ENCODE measurements around the gene MINK1.

The MINK1 gene

DNA sequence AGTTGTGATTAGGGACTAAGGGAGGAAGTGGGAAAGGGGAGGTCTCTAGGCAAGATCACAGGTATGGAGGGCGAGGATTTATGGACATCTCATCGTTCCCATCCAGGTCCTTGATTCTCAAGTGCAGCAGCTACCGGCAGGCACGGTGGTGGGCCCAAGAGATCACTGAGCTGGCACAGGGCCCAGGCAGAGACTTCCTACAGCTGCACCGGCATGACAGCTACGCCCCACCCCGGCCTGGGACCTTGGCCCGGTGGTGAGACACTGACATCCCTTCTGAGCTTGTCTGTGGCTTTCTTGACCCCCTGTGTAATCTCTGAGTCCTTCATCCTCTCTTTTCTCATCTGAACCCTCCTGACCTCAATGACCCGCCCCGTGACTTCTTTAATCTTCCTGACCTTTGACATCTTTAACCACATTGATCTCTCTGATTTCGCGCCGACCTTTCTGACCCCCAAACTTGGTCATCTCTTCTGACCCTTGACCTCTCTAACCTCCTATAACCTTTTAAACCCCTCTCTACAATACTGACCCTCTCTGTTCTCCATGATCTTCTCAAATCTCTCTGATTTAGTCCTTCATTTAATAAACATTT is 22.3 kb upstream of the MINK1 start:
- TF ChIP-seq, protein P1, sequence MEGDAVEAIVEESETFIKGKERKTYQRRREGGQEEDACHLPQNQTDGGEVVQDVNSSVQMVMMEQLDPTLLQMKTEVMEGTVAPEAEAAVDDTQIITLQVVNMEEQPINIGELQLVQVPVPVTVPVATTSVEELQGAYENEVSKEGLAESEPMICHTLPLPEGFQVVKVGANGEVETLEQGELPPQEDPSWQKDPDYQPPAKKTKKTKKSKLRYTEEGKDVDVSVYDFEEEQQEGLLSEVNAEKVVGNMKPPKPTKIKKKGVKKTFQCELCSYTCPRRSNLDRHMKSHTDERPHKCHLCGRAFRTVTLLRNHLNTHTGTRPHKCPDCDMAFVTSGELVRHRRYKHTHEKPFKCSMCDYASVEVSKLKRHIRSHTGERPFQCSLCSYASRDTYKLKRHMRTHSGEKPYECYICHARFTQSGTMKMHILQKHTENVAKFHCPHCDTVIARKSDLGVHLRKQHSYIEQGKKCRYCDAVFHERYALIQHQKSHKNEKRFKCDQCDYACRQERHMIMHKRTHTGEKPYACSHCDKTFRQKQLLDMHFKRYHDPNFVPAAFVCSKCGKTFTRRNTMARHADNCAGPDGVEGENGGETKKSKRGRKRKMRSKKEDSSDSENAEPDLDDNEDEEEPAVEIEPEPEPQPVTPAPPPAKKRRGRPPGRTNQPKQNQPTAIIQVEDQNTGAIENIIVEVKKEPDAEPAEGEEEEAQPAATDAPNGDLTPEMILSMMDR (IDR thresholded peaks at IDR 0.05; ENCODE audit: insufficient read depth, low read length), result no peak
- TF ChIP-seq GABPA (IDR thresholded peaks at IDR 0.05; ENCODE audit: low read depth) (no peak), POLR2AphosphoS5 (IDR thresholded peaks at IDR 0.05; ENCODE audit: low read depth) (no peak), SPI1 (IDR thresholded peaks at IDR 0.05; ENCODE audit: borderline replicate concordance, low read depth) (no peak)
- TF ChIP-seq, protein P2, sequence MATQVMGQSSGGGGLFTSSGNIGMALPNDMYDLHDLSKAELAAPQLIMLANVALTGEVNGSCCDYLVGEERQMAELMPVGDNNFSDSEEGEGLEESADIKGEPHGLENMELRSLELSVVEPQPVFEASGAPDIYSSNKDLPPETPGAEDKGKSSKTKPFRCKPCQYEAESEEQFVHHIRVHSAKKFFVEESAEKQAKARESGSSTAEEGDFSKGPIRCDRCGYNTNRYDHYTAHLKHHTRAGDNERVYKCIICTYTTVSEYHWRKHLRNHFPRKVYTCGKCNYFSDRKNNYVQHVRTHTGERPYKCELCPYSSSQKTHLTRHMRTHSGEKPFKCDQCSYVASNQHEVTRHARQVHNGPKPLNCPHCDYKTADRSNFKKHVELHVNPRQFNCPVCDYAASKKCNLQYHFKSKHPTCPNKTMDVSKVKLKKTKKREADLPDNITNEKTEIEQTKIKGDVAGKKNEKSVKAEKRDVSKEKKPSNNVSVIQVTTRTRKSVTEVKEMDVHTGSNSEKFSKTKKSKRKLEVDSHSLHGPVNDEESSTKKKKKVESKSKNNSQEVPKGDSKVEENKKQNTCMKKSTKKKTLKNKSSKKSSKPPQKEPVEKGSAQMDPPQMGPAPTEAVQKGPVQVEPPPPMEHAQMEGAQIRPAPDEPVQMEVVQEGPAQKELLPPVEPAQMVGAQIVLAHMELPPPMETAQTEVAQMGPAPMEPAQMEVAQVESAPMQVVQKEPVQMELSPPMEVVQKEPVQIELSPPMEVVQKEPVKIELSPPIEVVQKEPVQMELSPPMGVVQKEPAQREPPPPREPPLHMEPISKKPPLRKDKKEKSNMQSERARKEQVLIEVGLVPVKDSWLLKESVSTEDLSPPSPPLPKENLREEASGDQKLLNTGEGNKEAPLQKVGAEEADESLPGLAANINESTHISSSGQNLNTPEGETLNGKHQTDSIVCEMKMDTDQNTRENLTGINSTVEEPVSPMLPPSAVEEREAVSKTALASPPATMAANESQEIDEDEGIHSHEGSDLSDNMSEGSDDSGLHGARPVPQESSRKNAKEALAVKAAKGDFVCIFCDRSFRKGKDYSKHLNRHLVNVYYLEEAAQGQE (IDR thresholded peaks at IDR 0.05; ENCODE audit: insufficient replicate concordance, low read depth), result no peak
- H3K27ac ChIP-seq (replicated peaks), result no peak overlapping the region
- peaks cover 8% of the 10 kb centered on the region for H3K27me3 ChIP-seq (ENCODE audit: insufficient read depth, poor library complexity, severe bottlenecking)
- H3K4me3 ChIP-seq (replicated peaks; ENCODE audit: insufficient read depth, low read length), result no peak overlapping the region
- no peak for DNase-seq (ENCODE audit: low read depth in 1 of 2, low spot score in 1 of 2)

DNA sequence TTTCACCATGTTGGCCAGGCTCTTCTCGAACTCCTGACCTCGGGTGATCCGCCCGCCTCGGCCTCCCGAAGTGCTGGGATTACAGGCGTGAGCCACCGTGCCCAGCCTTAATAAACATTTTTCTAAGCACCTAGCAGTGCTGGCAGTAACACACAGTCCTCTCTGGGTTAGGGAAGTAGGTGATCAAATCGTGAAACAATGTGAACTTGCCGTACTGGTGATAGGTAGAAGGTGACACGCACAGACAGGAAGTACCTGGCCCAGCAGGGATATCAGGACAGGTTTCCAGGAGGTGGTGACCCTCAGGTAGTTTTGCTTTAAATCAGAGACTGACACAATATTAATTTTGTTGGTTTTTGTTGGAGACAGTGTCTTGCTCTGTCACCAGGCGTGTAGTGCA is 21.7 kb upstream of the MINK1 start:
- no peak overlapping the region for H3K27ac ChIP-seq (replicated peaks)
- TF ChIP-seq, protein P1 (IDR thresholded peaks at IDR 0.05; ENCODE audit: insufficient read depth, low read length), result no peak
- TF ChIP-seq GABPA (IDR thresholded peaks at IDR 0.05; ENCODE audit: low read depth) (no peak), SPI1 (IDR thresholded peaks at IDR 0.05; ENCODE audit: borderline replicate concordance, low read depth) (no peak), POLR2AphosphoS5 (IDR thresholded peaks at IDR 0.05; ENCODE audit: low read depth) (no peak)
- TF ChIP-seq, protein P2 (IDR thresholded peaks at IDR 0.05; ENCODE audit: insufficient replicate concordance, low read depth), result no peak
- DNase-seq (ENCODE audit: low read depth in 1 of 2, low spot score in 1 of 2), result no peak
- H3K4me3 ChIP-seq (replicated peaks; ENCODE audit: insufficient read depth, low read length), result no peak overlapping the region
- peaks cover 3% of the 10 kb centered on the region for H3K27me3 ChIP-seq (ENCODE audit: insufficient read depth, poor library complexity, severe bottlenecking)

DNA sequence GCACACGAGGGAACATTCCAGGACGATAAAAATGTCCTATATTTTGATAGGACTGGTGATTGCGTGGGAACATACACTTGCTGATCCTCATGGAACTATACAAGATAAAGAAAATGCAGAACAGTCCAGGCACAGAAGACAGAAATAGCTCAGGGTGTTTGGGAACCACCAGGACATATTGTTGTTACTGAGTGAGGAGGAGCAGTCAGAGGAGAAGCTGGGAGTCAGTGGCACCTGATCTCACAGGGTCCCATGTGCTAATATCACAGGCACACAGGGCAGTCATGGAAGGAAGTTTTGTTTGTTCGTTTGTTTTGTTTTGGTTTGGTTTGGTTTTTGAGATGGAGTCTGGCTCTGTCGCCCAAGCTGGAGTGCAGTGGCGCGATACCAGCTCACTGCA is 20.4 kb upstream of the MINK1 start:
- no peak overlapping the region for H3K27ac ChIP-seq (replicated peaks)
- DNase-seq (ENCODE audit: low read depth in 1 of 2, low spot score in 1 of 2), result no peak
- TF ChIP-seq POLR2AphosphoS5 (IDR thresholded peaks at IDR 0.05; ENCODE audit: low read depth) (no peak), SPI1 (IDR thresholded peaks at IDR 0.05; ENCODE audit: borderline replicate concordance, low read depth) (no peak), GABPA (IDR thresholded peaks at IDR 0.05; ENCODE audit: low read depth) (no peak)
- TF ChIP-seq, protein P1 (IDR thresholded peaks at IDR 0.05; ENCODE audit: insufficient read depth, low read length), result no peak
- TF ChIP-seq, protein P2 (IDR thresholded peaks at IDR 0.05; ENCODE audit: insufficient replicate concordance, low read depth), result no peak
- H3K27me3 ChIP-seq (ENCODE audit: insufficient read depth, poor library complexity, severe bottlenecking), result peaks cover 2% of the 10 kb centered on the region
- no peak overlapping the region for H3K4me3 ChIP-seq (replicated peaks; ENCODE audit: insufficient read depth, low read length)
